MM.1S (cell line): ENCODE measurements around the gene PTGFR.

Experiments used
- DNase-seq: peaks from one replicate; pipeline ENCODE4 v3.0.0-alpha.2; 2015
- H2AFZ ChIP-seq: fragments of 300-600 bp; sonication (generic); 2 replicates; pipeline ENCODE4 v1.6.0; 2016; ENCODE audit warnings: antibody characterized with exemption, low read length
- H3F3A ChIP-seq: fragments of 300-600 bp; sonication (generic); 2 replicates; pipeline ENCODE4 v1.6.1; 2016; ENCODE audit warnings: mild to moderate bottlenecking, antibody characterized with exemption, low read length, moderate library complexity, mixed read lengths; ENCODE audit not compliant: insufficient read depth
- H3K27ac ChIP-seq: fragments of 300-600 bp; sonication (generic); 2 replicates; pipeline ENCODE4 v1.5.1; 2016; ENCODE audit warnings: mild to moderate bottlenecking, low read length
- H3K27me3 ChIP-seq: fragments of 300-600 bp; sonication (generic); replicated peaks from 2 replicates; pipeline ENCODE4 v1.6.0; 2016; ENCODE audit warnings: low read length; ENCODE audit not compliant: insufficient read depth
- H3K36me3 ChIP-seq: fragments of 300-600 bp; sonication (generic); replicated peaks from 2 replicates; pipeline ENCODE4 v1.6.1; 2016; ENCODE audit warnings: mild to moderate bottlenecking, low read length, mixed read lengths; ENCODE audit not compliant: insufficient read depth
- H3K4me1 ChIP-seq: fragments of 300-600 bp; sonication (generic); 2 replicates; pipeline ENCODE4 v1.6.1; 2016; ENCODE audit warnings: low read length, mixed read lengths
- H3K4me2 ChIP-seq: fragments of 300-600 bp; sonication (generic); 2 replicates; pipeline ENCODE4 v1.6.0; 2016; ENCODE audit warnings: low read depth, low read length
- H3K4me3 ChIP-seq: fragments of 300-600 bp; sonication (generic); 2 replicates; pipeline ENCODE4 v1.5.1; 2016; ENCODE audit warnings: low read length, mixed read lengths
- H3K79me2 ChIP-seq: fragments of 300-600 bp; sonication (generic); 2 replicates; pipeline ENCODE4 v1.6.1; 2016; ENCODE audit warnings: mixed run types, low read length, mixed read lengths
- H3K9ac ChIP-seq: fragments of 300-600 bp; sonication (generic); 2 replicates; pipeline ENCODE4 v1.6.1; 2016; ENCODE audit warnings: low read length, mixed read lengths
- H3K9me2 ChIP-seq: fragments of 300-600 bp; sonication (generic); replicated peaks from 2 replicates; pipeline ENCODE4 v1.6.1; 2016; ENCODE audit warnings: mild to moderate bottlenecking, low read length, mixed read lengths; ENCODE audit not compliant: insufficient read depth
- H3K9me3 ChIP-seq: fragments of 300-600 bp; sonication (generic); replicated peaks from 2 replicates; pipeline ENCODE4 v1.6.1; 2016; ENCODE audit warnings: mild to moderate bottlenecking, low read length, mixed read lengths; ENCODE audit not compliant: insufficient read depth
- H4K20me1 ChIP-seq: fragments of 300-600 bp; sonication (generic); 2 replicates; pipeline ENCODE4 v1.6.1; 2016; ENCODE audit warnings: mild to moderate bottlenecking, low read length, moderate library complexity, mixed read lengths; ENCODE audit not compliant: insufficient read depth
- EZH2 ChIP-seq: fragments of 300-600 bp; sonication (generic); optimal IDR thresholded peaks from 2 replicates; pipeline ENCODE3; 2017; ENCODE audit warnings: low read depth, mild to moderate bottlenecking, antibody characterized with exemption, low read length, mixed read lengths
- EZH2phosphoT487 ChIP-seq: fragments of 300-600 bp; sonication (generic); IDR thresholded peaks from 2 replicates; pipeline ENCODE4 v1.6.1; 2018; ENCODE audit warnings: antibody characterized with exemption, low read length
- TF ChIP-seq, protein P1 (sequence below): fragments of 300-600 bp; sonication (generic); IDR thresholded peaks from 2 replicates; pipeline ENCODE4 v1.5.1; 2016; ENCODE audit warnings: antibody characterized with exemption, low read length, mixed read lengths

PTGFR gene

DNA sequence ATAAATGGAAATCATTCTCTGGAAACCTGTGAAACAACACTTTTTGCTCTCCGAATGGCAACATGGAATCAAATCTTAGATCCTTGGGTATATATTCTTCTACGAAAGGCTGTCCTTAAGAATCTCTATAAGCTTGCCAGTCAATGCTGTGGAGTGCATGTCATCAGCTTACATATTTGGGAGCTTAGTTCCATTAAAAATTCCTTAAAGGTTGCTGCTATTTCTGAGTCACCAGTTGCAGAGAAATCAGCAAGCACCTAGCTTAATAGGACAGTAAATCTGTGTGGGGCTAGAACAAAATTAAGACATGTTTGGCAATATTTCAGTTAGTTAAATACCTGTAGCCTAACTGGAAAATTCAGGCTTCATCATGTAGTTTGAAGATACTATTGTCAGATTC, 45.7 kb downstream of the PTGFR start:
- H3K4me3 ChIP-seq, result no peak overlapping the region
- H3K4me2 ChIP-seq, result no peak overlapping the region
- no peaks in the 10 kb centered on the region for H4K20me1 ChIP-seq
- no peak overlapping the region for H3K27ac ChIP-seq
- DNase-seq, result no peak
- H3K9ac ChIP-seq, result no peak overlapping the region
- no peaks in the 10 kb centered on the region for H3K27me3 ChIP-seq
- no peaks in the 10 kb centered on the region for H3K9me2 ChIP-seq
- no peaks in the 10 kb centered on the region for H3F3A ChIP-seq
- H3K79me2 ChIP-seq, result no peaks in the 10 kb centered on the region
- TF ChIP-seq EZH2phosphoT487 (no peak), EZH2 (no peak)
- TF ChIP-seq, protein P1, sequence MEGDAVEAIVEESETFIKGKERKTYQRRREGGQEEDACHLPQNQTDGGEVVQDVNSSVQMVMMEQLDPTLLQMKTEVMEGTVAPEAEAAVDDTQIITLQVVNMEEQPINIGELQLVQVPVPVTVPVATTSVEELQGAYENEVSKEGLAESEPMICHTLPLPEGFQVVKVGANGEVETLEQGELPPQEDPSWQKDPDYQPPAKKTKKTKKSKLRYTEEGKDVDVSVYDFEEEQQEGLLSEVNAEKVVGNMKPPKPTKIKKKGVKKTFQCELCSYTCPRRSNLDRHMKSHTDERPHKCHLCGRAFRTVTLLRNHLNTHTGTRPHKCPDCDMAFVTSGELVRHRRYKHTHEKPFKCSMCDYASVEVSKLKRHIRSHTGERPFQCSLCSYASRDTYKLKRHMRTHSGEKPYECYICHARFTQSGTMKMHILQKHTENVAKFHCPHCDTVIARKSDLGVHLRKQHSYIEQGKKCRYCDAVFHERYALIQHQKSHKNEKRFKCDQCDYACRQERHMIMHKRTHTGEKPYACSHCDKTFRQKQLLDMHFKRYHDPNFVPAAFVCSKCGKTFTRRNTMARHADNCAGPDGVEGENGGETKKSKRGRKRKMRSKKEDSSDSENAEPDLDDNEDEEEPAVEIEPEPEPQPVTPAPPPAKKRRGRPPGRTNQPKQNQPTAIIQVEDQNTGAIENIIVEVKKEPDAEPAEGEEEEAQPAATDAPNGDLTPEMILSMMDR, result no peak
- H3K36me3 ChIP-seq, result no peaks in the 10 kb centered on the region
- no peak overlapping the region for H2AFZ ChIP-seq
- no peaks in the 10 kb centered on the region for H3K9me3 ChIP-seq
- no peaks in the 10 kb centered on the region for H3K4me1 ChIP-seq

DNA sequence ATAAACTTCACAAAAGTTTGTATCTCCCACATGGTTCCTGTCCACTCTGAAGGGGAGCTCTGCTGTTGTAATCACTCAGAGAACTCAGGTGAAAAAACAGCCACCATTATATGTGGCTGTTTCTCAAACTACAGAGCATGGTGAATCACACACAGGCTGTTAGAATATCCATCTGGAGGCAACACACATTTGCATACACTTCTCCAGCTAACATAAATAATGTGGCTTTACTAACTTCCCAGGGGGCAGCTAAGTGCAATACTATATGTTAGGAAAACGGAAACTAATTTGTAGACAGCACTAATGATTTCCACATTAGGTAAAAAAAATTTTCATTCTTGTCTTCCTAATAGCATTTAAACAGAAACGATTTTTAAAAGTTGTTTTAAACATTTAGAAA, 49.3 kb downstream of the PTGFR start:
- no peak overlapping the region for H3K9ac ChIP-seq
- H3F3A ChIP-seq, result no peaks in the 10 kb centered on the region
- H3K9me2 ChIP-seq, result no peaks in the 10 kb centered on the region
- DNase-seq, result no peak
- H3K9me3 ChIP-seq, result no peaks in the 10 kb centered on the region
- H3K79me2 ChIP-seq, result no peaks in the 10 kb centered on the region
- no peaks in the 10 kb centered on the region for H3K27me3 ChIP-seq
- no peaks in the 10 kb centered on the region for H4K20me1 ChIP-seq
- TF ChIP-seq EZH2phosphoT487 (no peak), EZH2 (no peak)
- TF ChIP-seq, protein P1, result no peak
- H3K36me3 ChIP-seq, result no peaks in the 10 kb centered on the region
- H3K27ac ChIP-seq, result no peak overlapping the region
- H3K4me3 ChIP-seq, result no peak overlapping the region
- no peak overlapping the region for H2AFZ ChIP-seq
- H3K4me2 ChIP-seq, result no peak overlapping the region
- no peaks in the 10 kb centered on the region for H3K4me1 ChIP-seq

DNA sequence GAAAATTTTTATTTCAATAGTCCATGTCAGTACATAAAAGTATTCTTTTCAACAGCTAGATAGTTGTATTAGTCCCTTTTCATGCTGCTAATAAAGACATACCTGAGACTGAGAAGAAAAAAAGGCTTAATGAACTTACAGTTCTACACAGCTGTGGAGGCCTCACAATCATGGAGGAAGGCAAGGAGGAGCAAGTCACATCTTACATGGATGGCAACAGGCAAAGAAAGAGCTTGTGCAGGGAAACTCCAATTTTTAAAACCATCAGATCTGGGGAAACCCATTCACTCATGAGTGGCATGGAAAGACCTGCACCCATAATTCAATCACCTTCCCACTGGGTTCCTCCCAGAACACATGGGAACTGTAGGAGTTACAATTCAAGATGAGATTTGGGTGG, 50.7 kb downstream of the PTGFR start:
- Histone ChIP-seq H2AFZ (no peak overlapping the region), H4K20me1 (no peaks in the 10 kb centered on the region), H3K9ac (no peak overlapping the region), H3K36me3 (no peaks in the 10 kb centered on the region), H3K9me3 (no peaks in the 10 kb centered on the region), H3F3A (no peaks in the 10 kb centered on the region), H3K4me2 (no peak overlapping the region), H3K27me3 (no peaks in the 10 kb centered on the region), H3K9me2 (no peaks in the 10 kb centered on the region), H3K4me3 (no peak overlapping the region), H3K4me1 (no peaks in the 10 kb centered on the region), H3K79me2 (no peaks in the 10 kb centered on the region), H3K27ac (no peak overlapping the region)
- TF ChIP-seq EZH2 (no peak), EZH2phosphoT487 (no peak)
- TF ChIP-seq, protein P1, result no peak
- DNase-seq, result no peak
